SU-DHL-6 (cell line): ENCODE data around the gene ARHGAP10.

Experiments
- EZH2phosphoT487 ChIP-seq: fragments of 200-600 bp; sonication (generic), shearing (Covaris generic); conservative IDR thresholded peaks from 2 replicates; pipeline ENCODE4 v1.6.1; 2018; ENCODE audit warnings: mild to moderate bottlenecking, antibody characterized with exemption, low read length, moderate library complexity, mixed read lengths
- TF ChIP-seq, protein P1 (sequence below): fragments of 200-600 bp; sonication (generic); IDR thresholded peaks from one replicate; pipeline ENCODE4 v1.5.1; 2017; ENCODE audit warnings: antibody characterized with exemption, mild to moderate bottlenecking, low read length, moderate library complexity; ENCODE audit not compliant: insufficient read depth, poor library complexity, severe bottlenecking

DNA sequence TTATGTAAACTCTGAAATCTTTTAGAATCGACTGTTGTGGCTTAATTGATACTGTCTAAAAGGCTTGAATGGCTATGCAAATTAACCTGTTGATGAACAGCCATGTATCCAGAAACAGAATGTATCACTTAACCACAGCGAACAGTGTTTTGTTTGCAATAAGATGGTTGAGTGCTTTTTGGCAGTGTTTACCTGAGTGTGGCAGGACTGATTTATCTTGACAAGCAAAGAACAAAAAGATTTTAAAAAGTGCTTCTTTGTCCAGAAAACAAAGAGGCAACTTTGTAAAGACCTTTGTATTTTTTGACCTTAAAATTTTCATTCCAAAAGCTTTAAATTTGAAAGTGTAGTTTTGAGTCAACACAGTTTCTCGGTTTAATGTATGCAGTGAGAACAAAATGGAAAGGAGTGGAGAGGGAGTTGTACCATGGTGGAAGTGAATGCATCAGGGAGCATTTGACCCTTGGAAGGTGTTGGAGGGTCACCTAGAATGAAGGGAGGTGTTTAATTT is 18.0 kb downstream of the ARHGAP10 start:
- TF ChIP-seq, protein P1, sequence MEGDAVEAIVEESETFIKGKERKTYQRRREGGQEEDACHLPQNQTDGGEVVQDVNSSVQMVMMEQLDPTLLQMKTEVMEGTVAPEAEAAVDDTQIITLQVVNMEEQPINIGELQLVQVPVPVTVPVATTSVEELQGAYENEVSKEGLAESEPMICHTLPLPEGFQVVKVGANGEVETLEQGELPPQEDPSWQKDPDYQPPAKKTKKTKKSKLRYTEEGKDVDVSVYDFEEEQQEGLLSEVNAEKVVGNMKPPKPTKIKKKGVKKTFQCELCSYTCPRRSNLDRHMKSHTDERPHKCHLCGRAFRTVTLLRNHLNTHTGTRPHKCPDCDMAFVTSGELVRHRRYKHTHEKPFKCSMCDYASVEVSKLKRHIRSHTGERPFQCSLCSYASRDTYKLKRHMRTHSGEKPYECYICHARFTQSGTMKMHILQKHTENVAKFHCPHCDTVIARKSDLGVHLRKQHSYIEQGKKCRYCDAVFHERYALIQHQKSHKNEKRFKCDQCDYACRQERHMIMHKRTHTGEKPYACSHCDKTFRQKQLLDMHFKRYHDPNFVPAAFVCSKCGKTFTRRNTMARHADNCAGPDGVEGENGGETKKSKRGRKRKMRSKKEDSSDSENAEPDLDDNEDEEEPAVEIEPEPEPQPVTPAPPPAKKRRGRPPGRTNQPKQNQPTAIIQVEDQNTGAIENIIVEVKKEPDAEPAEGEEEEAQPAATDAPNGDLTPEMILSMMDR, result no peak
- TF ChIP-seq EZH2phosphoT487, result no peak
